AG09309 (cell line): ENCODE measurements around the gene PARD3B.
"Not testable (repeated sequence)": the region's sequence is repeated elsewhere in the genome, so short reads cannot be mapped to it uniquely, and the experiment has no call there.

ENCODE experiments used
- DNase-seq: peaks from one replicate; pipeline ENCODE4 v3.0.0-alpha.2; 2010; ENCODE audit warnings: low read depth
- H3K4me3 ChIP-seq: 2 replicates; pipeline ENCODE4 v1.5.1; 2011; ENCODE audit warnings: mild to moderate bottlenecking, low read depth, low read length, moderate library complexity; ENCODE audit not compliant: control insufficient read depth
- CTCF ChIP-seq: IDR thresholded peaks from 2 replicates; pipeline ENCODE4 v1.5.1; 2011; ENCODE audit warnings: mild to moderate bottlenecking, low read depth, low read length, inconsistent platforms; ENCODE audit not compliant: insufficient read depth, control insufficient read depth; ENCODE audit errors: missing control alignments

Gene PARD3B

GRCh38 chr2:205210494-205210893, 665.2 kb downstream of the PARD3B start:
- DNase-seq = no peak
- no peak for TF ChIP-seq CTCF
- H3K4me3 ChIP-seq = no peak overlapping the region

GRCh38 chr2:205212357-205212756, 667.1 kb downstream of the PARD3B start:
- no peak for TF ChIP-seq CTCF
- DNase-seq = no peak
- no peak overlapping the region for H3K4me3 ChIP-seq

GRCh38 chr2:205216092-205216491, 670.8 kb downstream of the PARD3B start:
- no peak for DNase-seq
- no peak for TF ChIP-seq CTCF
- no peak overlapping the region for H3K4me3 ChIP-seq

- no peak for DNase-seq
These were observed 671.3 kb downstream of the PARD3B start for GRCh38 chr2:205216580-205216979.

GRCh38 chr2:205217004-205217403, 671.7 kb downstream of the PARD3B start:
- TF ChIP-seq CTCF = no peak
- no peak for DNase-seq
- H3K4me3 ChIP-seq = no peak overlapping the region

More at GRCh38 chr2:205216580-205216979, 671.3 kb downstream of the PARD3B start:
- no peak for TF ChIP-seq CTCF
- H3K4me3 ChIP-seq = no peak overlapping the region

- DNase-seq = no peak
- no peak for TF ChIP-seq CTCF
- no peak overlapping the region for H3K4me3 ChIP-seq
These were observed 672.8 kb downstream of the PARD3B start for GRCh38 chr2:205218056-205218455.

- not testable (repeated sequence) for DNase-seq, H3K4me3 ChIP-seq
These were observed 673.5 kb downstream of the PARD3B start for GRCh38 chr2:205218816-205219215.

- DNase-seq = no peak
- TF ChIP-seq CTCF = no peak
- no peak overlapping the region for H3K4me3 ChIP-seq
These were observed 675.3 kb downstream of the PARD3B start for GRCh38 chr2:205220559-205220958.
